Measurements from ENCODE around the gene EID2. TPM values are rescaled to one million over a fixed set of nuclear protein-coding genes. Genes with fewer than 3 reads are reported as not detected.

Gene EID2
- total and polyA plus RNA-seq, 4 donors: 1.5 to 8.5 (median 4.5) TPM

DNA sequence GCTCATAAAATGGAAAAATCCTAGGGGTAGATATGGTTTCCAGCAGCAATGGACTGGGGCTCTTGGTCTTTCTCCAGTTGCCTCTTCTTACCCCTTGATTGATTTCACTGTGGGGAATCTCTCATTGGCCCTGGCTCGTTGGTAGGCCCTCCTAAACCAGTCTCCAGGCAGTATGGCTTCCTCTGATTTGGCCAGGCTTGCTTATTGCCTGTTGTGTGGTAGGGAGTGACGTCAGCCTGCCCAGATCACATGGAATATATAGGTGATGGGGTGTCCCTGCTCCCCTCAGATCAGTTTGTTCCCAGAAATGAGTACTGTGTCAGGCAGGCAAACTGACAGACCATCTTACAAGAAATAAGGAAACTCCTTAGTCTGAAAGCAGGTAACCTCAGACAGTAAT is 30.7 kb downstream of the EID2 start:
- peaks cover 2 to 8% (median 8%) of the 10 kb centered on the region in 4 donors for H3K4me1 ChIP-seq (ENCODE audit: control insufficient read depth in 4 of 4, insufficient read depth in 4 of 4, low read length in 3 of 4)
- TF ChIP-seq, protein P1, sequence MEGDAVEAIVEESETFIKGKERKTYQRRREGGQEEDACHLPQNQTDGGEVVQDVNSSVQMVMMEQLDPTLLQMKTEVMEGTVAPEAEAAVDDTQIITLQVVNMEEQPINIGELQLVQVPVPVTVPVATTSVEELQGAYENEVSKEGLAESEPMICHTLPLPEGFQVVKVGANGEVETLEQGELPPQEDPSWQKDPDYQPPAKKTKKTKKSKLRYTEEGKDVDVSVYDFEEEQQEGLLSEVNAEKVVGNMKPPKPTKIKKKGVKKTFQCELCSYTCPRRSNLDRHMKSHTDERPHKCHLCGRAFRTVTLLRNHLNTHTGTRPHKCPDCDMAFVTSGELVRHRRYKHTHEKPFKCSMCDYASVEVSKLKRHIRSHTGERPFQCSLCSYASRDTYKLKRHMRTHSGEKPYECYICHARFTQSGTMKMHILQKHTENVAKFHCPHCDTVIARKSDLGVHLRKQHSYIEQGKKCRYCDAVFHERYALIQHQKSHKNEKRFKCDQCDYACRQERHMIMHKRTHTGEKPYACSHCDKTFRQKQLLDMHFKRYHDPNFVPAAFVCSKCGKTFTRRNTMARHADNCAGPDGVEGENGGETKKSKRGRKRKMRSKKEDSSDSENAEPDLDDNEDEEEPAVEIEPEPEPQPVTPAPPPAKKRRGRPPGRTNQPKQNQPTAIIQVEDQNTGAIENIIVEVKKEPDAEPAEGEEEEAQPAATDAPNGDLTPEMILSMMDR (IDR thresholded peaks at IDR 0.05; ENCODE audit: low read depth, low read length, missing input control): no peak
- TF ChIP-seq YY1 (IDR thresholded peaks at IDR 0.05) (no peak), TAF1 (conservative IDR thresholded peaks at IDR 0.05) (no peak), SP1 (IDR thresholded peaks at IDR 0.05) (no peak), FOXA2 (IDR thresholded peaks at IDR 0.05) (no peak), ATF3 (IDR thresholded peaks at IDR 0.05) (no peak), FOXA1 (IDR thresholded peaks at IDR 0.05) (no peak), HNF4G (IDR thresholded peaks at IDR 0.05) (no peak), RAD21 (IDR thresholded peaks at IDR 0.05) (no peak), GABPA (IDR thresholded peaks at IDR 0.05 in 1 of 2, conservative IDR thresholded peaks at IDR 0.05 in 1 of 2) (no peak), RXRA (IDR thresholded peaks at IDR 0.05) (no peak), HNF4A (conservative IDR thresholded peaks at IDR 0.05) (no peak), MAX (IDR thresholded peaks at IDR 0.05) (no peak), EGR1 (IDR thresholded peaks at IDR 0.05; ENCODE audit: low read depth in 2 of 2) (no peak), NR2F2 (IDR thresholded peaks at IDR 0.05) (no peak), REST (IDR thresholded peaks at IDR 0.05) (no peak), JUND (IDR thresholded peaks at IDR 0.05) (no peak)
- TF ChIP-seq, protein P2, sequence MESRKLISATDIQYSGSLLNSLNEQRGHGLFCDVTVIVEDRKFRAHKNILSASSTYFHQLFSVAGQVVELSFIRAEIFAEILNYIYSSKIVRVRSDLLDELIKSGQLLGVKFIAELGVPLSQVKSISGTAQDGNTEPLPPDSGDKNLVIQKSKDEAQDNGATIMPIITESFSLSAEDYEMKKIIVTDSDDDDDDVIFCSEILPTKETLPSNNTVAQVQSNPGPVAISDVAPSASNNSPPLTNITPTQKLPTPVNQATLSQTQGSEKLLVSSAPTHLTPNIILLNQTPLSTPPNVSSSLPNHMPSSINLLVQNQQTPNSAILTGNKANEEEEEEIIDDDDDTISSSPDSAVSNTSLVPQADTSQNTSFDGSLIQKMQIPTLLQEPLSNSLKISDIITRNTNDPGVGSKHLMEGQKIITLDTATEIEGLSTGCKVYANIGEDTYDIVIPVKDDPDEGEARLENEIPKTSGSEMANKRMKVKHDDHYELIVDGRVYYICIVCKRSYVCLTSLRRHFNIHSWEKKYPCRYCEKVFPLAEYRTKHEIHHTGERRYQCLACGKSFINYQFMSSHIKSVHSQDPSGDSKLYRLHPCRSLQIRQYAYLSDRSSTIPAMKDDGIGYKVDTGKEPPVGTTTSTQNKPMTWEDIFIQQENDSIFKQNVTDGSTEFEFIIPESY (IDR thresholded peaks at IDR 0.05): no peak
- no peak overlapping the region for H3K27ac ChIP-seq (ENCODE audit: low read depth in 1 of 2, low read length in 2 of 2)
- H3K4me3 ChIP-seq (ENCODE audit: low read depth in 1 of 3, low read length in 3 of 3): no peak overlapping the region
- peaks cover 0 to 2% (median 0%) of the 10 kb centered on the region in 4 donors for H3K9me3 ChIP-seq (ENCODE audit: control insufficient read depth in 4 of 4, low read length in 3 of 4)
- no peaks in the 10 kb centered on the region for H3K36me3 ChIP-seq (ENCODE audit: control insufficient read depth in 4 of 4, insufficient read depth in 3 of 4, low read depth in 1 of 4, low read length in 3 of 4)
- H3K27me3 ChIP-seq (ENCODE audit: control insufficient read depth in 4 of 4, insufficient read depth in 4 of 4, low read length in 3 of 4): peaks cover 2 to 19% (median 5%) of the 10 kb centered on the region in 4 donors
- DNase-seq (ENCODE audit: low spot score): no peak
- whole genome bisulfite sequencing: 54% methylated on average over 2 of the region's 2 CpGs
- no peak overlapping the region for H3K9ac ChIP-seq (ENCODE audit: low read depth in 1 of 2, low read length in 2 of 2)
